GM12892 (cell line): ENCODE data around the gene METTL8.

ENCODE experiments used
- POLR2A ChIP-seq: IDR thresholded peaks from 2 replicates; pipeline ENCODE4 v1.6.1; 2011; ENCODE audit warnings: low read depth, low read length, control low read depth
- POLR2AphosphoS5 ChIP-seq: IDR thresholded peaks from 2 replicates; pipeline ENCODE4 v1.6.1; 2011; ENCODE audit warnings: low read depth, low read length, control low read depth
- TAF1 ChIP-seq: IDR thresholded peaks from 2 replicates; pipeline ENCODE4 v1.6.1; 2011; ENCODE audit warnings: low read depth, mild to moderate bottlenecking, control low read depth, low read length, borderline replicate concordance

DNA sequence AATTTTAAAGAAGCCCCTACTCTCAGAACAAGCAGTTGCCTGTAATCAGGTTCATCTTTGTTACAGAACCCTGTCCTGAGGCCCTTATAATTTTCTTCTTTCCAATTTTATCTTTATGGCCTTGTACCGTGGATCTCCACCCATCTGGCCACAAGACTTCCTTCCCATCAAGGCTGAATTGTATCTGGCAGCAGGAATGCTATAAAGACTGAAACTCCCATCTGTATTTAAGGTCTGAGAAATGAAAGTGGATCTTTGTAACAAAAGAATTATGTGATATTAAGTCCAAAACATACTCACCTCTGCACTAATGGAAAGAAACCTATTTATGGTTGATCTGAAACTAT is 91.8 kb downstream of the METTL8 start:
- TF ChIP-seq POLR2AphosphoS5: no peak
- TF ChIP-seq POLR2A: no peak
- no peak for TF ChIP-seq TAF1
